GM18508 (cell line): ENCODE results near the gene GLB1L2.

Experiments
- ATAC-seq: cut with Tn5 transposase; IDR thresholded peaks from one replicate; pipeline ENCODE4 v1.9.1; 2021; ENCODE audit warnings: moderate number of reproducible peaks; ENCODE audit not compliant: insufficient read depth, unreplicated experiment

GLB1L2 gene

GRCh38 chr11:134414766-134415765 is 83.3 kb downstream of the GLB1L2 start:
- no peak for ATAC-seq

- ATAC-seq = no peak
Measured at GRCh38 chr11:134416726-134417125, 84.9 kb downstream of the GLB1L2 start.

DNA sequence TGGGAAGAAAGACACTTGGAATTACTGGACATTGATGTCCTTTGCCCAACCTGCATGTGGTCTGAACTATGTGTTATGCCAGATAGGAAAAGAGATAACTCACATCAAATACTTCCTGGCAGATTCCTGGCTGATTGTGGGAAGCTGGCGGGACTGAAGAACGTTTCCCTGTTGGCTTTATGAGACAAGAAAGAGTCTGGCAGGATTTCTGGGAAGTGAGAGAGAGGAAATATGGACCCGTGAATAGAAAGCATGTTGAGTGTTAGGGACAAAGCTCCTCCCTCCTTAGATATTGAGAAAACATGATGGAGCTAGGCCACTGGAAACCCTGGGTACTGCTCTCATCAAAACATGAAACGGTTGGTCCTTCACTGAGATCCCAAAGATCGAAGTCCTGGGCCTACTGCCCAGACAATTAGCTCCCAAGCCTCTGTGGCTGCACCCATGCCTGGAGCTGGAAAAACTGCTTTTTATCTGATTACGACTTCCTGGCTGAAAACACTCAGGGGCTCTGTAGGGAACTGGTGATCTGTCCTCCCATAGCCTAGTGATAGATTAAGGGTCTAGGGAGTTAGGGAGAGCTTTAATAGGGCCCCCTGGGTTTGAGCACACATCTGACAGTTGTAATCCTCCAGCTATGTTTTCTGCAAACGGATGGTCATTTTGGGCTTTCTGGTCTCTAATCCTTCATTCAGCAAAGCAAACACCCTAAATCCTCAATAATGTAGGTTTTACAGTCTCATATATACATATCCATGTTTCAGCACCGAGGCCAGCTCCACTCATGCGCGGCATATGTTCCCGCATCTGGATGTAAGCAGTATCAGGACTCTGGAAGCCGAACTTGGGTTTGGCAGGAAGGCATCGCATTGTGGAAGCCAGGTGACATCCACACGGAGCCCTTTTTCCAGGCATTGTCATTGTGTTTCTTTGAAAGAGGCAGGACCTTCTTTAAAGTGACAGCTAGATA is 86.4 kb downstream of the GLB1L2 start:
- ATAC-seq = no peak

- no peak for ATAC-seq
Measured at GRCh38 chr11:134423106-134423505, 91.3 kb downstream of the GLB1L2 start.

DNA sequence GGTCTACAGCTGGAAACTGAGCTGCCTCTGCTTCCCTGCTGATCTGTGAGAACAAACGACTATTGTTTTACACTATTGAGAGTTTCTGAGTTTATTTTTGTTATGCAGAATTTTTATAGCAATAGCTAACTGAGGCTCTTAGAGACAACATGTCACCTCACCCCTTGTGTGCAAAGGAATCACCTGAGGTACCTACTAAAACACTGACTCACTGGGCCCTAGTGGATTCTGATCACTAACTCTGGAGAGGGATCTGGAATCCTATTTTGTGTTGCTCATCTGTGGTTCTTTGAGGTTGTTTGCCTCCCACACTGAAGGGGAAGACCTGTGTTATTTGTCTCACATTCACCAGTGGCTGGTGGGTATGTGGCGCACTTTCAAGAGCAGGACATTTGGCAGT is 93.6 kb downstream of the GLB1L2 start:
- no peak for ATAC-seq
